Mesendoderm (in vitro differentiated cells): ENCODE results near the gene RALGAPA1.

Experiments
- DNase-seq: peaks from one replicate; pipeline ENCODE4 v3.0.0; 2013
- H2AK5ac ChIP-seq: 2 replicates; pipeline ENCODE4 v1.6.1; 2013; ENCODE audit warnings: low read length, inconsistent platforms
- H2BK120ac ChIP-seq: 2 replicates; pipeline ENCODE4 v1.6.1; 2013; ENCODE audit warnings: low read depth, mild to moderate bottlenecking, low read length, moderate library complexity, mixed read lengths
- H2BK15ac ChIP-seq: replicated peaks from 2 replicates; pipeline ENCODE4 v1.6.1; 2013; ENCODE audit warnings: low read depth, mild to moderate bottlenecking, moderate library complexity
- H2BK5ac ChIP-seq: 2 replicates; pipeline ENCODE4 v1.6.1; 2013; ENCODE audit warnings: low read length, inconsistent platforms
- H3K18ac ChIP-seq: 2 replicates; pipeline ENCODE4 v1.6.1; 2013; ENCODE audit warnings: mild to moderate bottlenecking, low read length, mixed read lengths
- H3K23ac ChIP-seq: one replicate; pipeline ENCODE4 v1.6.1; 2013; ENCODE audit warnings: low read length
- H3K27ac ChIP-seq: 2 replicates; pipeline ENCODE4 v1.5.1; 2013; ENCODE audit warnings: low read depth, mild to moderate bottlenecking, inconsistent platforms, low read length, moderate library complexity
- H3K27me3 ChIP-seq: 2 replicates; pipeline ENCODE4 v1.6.1; 2013; ENCODE audit warnings: low read length, control low read depth, mild to moderate bottlenecking, inconsistent platforms; ENCODE audit not compliant: insufficient read depth, poor library complexity
- H3K36me3 ChIP-seq: 2 replicates; pipeline ENCODE4 v1.6.1; 2013; ENCODE audit warnings: low read length, inconsistent platforms; ENCODE audit not compliant: control insufficient read depth, insufficient read depth
- H3K4ac ChIP-seq: one replicate; pipeline ENCODE4 v1.6.1; 2013; ENCODE audit warnings: low read depth, mild to moderate bottlenecking, low read length, moderate library complexity
- H3K4me1 ChIP-seq: 2 replicates; pipeline ENCODE4 v1.6.1; 2013; ENCODE audit warnings: low read depth, low read length, inconsistent platforms; ENCODE audit not compliant: control insufficient read depth
- H3K4me2 ChIP-seq: 2 replicates; pipeline ENCODE4 v1.6.1; 2013; ENCODE audit warnings: low read length
- H3K4me3 ChIP-seq: 2 replicates; pipeline ENCODE4 v1.5.1; 2013; ENCODE audit warnings: mild to moderate bottlenecking, low read length
- H3K56ac ChIP-seq: one replicate; pipeline ENCODE4 v1.6.1; 2013; ENCODE audit warnings: low read length
- H3K79me1 ChIP-seq: 2 replicates; pipeline ENCODE4 v1.6.1; 2013; ENCODE audit warnings: low read length, inconsistent platforms
- H3K79me2 ChIP-seq: 2 replicates; pipeline ENCODE4 v1.6.1; 2013; ENCODE audit warnings: mild to moderate bottlenecking, low read length; ENCODE audit not compliant: control insufficient read depth, insufficient read depth
- H3K9ac ChIP-seq: 2 replicates; pipeline ENCODE4 v1.6.1; 2013; ENCODE audit warnings: low read length, inconsistent platforms
- H4K5ac ChIP-seq: one replicate; pipeline ENCODE4 v1.6.1; 2013; ENCODE audit warnings: low read length
- H4K8ac ChIP-seq: one replicate; pipeline ENCODE4 v1.6.1; 2013; ENCODE audit warnings: low read depth, mild to moderate bottlenecking, control low read depth, low read length, moderate library complexity
- WGBS: extraction: QIAGEN DNeasy Blood & Tissue Kit; methylation state at CpG from one replicate; pipeline ENCODE4 v1.1.7; 2013; ENCODE audit warnings: low lambda C conversion rate, missing lambda C conversion rate; ENCODE audit not compliant: insufficient coverage; ENCODE audit errors: extremely low coverage; 5-methylcytosine and 5-hydroxymethylcytosine counted together

The RALGAPA1 gene

GRCh38 chr14:35835208-35835982 is 26.3 kb upstream of the RALGAPA1 start:
- H3K27me3 ChIP-seq: no peaks in the 10 kb centered on the region
- H3K4me1 ChIP-seq: no peaks in the 10 kb centered on the region
- no peak overlapping the region for H3K4me2 ChIP-seq
- no peak overlapping the region for H2BK5ac ChIP-seq
- no peaks in the 10 kb centered on the region for H3K79me1 ChIP-seq
- H2AK5ac ChIP-seq: no peak overlapping the region
- H3K27ac ChIP-seq: no peak overlapping the region
- H3K36me3 ChIP-seq: no peaks in the 10 kb centered on the region
- H3K23ac ChIP-seq: no peak overlapping the region
- no peak overlapping the region for H3K56ac ChIP-seq
- DNase-seq: no peak
- no peaks in the 10 kb centered on the region for H3K79me2 ChIP-seq
- H3K9ac ChIP-seq: no peak overlapping the region
- no peak overlapping the region for H4K8ac ChIP-seq
- no peak overlapping the region for H2BK120ac ChIP-seq
- H3K4ac ChIP-seq: no peak overlapping the region
- no peak overlapping the region for H3K18ac ChIP-seq
- no peak overlapping the region for H4K5ac ChIP-seq
- 100% methylated on average over 1 of the region's 5 CpGs for WGBS
- H2BK15ac ChIP-seq: no peak overlapping the region
- H3K4me3 ChIP-seq: no peak overlapping the region

DNA sequence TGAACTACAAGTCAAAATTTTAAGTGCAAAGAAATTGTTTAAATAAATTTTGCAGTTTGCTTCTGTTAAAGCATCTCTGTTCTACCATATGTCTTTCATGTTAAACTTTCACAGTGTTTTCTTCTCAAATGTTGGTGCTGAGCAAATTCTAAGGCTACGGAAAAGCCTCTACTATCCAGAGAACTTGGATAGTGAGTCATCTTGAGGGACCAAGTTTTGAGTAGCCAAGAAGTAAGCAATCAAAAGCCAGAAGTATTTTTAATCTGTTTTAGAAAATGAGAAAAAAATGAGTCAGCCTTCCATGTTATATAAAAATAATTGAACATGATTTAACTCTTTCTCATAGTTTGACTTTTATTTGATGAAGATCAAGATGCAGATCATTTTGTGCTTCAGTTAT is 20.4 kb upstream of the RALGAPA1 start:
- H2BK120ac ChIP-seq: no peak overlapping the region
- H3K4me1 ChIP-seq: peaks cover 3% of the 10 kb centered on the region
- H3K36me3 ChIP-seq: no peaks in the 10 kb centered on the region
- no peak overlapping the region for H2BK5ac ChIP-seq
- H3K4ac ChIP-seq: no peak overlapping the region
- no peak overlapping the region for H4K8ac ChIP-seq
- H2BK15ac ChIP-seq: no peak overlapping the region
- DNase-seq: no peak
- no peak overlapping the region for H3K4me2 ChIP-seq
- no peak overlapping the region for H2AK5ac ChIP-seq
- no peak overlapping the region for H3K56ac ChIP-seq
- H3K23ac ChIP-seq: no peak overlapping the region
- no peaks in the 10 kb centered on the region for H3K27me3 ChIP-seq
- WGBS: no CpG with 5 or more reads among the region's 1 CpG
- H4K5ac ChIP-seq: no peak overlapping the region
- H3K4me3 ChIP-seq: no peak overlapping the region
- H3K18ac ChIP-seq: no peak overlapping the region
- no peak overlapping the region for H3K9ac ChIP-seq
- peaks cover 6% of the 10 kb centered on the region for H3K79me1 ChIP-seq
- H3K27ac ChIP-seq: no peak overlapping the region
- peaks cover 3% of the 10 kb centered on the region for H3K79me2 ChIP-seq

GRCh38 chr14:35827678-35828472 is 18.8 kb upstream of the RALGAPA1 start:
- Histone ChIP-seq H3K4me2 (peak overlapping the region; percentile 14), H3K79me2 (peaks cover 3% of the 10 kb centered on the region), H3K23ac (no peak overlapping the region), H2BK120ac (peak overlapping the region; percentile 21), H4K8ac (no peak overlapping the region), H3K27ac (no peak overlapping the region), H4K5ac (no peak overlapping the region), H3K18ac (no peak overlapping the region), H2BK15ac (no peak overlapping the region), H3K4ac (no peak overlapping the region), H3K9ac (peak overlapping the region; percentile 83), H3K36me3 (no peaks in the 10 kb centered on the region), H3K79me1 (peaks cover 6% of the 10 kb centered on the region), H3K27me3 (no peaks in the 10 kb centered on the region), H2AK5ac (no peak overlapping the region), H2BK5ac (no peak overlapping the region), H3K56ac (no peak overlapping the region), H3K4me1 (peaks cover 3% of the 10 kb centered on the region), H3K4me3 (no peak overlapping the region)
- no CpG with 5 or more reads among the region's 11 CpGs for WGBS
- no peak for DNase-seq

GRCh38 chr14:35826952-35827416 is 17.9 kb upstream of the RALGAPA1 start:
- no peak for DNase-seq
- Histone ChIP-seq H3K27ac (peak overlapping the region; percentile 39), H3K36me3 (no peaks in the 10 kb centered on the region), H2BK5ac (no peak overlapping the region), H3K9ac (peak overlapping the region; percentile 83), H2BK15ac (no peak overlapping the region), H3K4ac (no peak overlapping the region), H4K8ac (no peak overlapping the region), H2AK5ac (no peak overlapping the region), H3K23ac (no peak overlapping the region), H2BK120ac (no peak overlapping the region), H3K4me3 (peak overlapping the region; percentile 87), H3K56ac (peak overlapping the region; percentile 88), H4K5ac (no peak overlapping the region), H3K79me1 (peaks cover 6% of the 10 kb centered on the region), H3K4me1 (peaks cover 3% of the 10 kb centered on the region), H3K18ac (peak overlapping the region; percentile 3), H3K4me2 (peak overlapping the region; percentile 72), H3K27me3 (no peaks in the 10 kb centered on the region), H3K79me2 (peaks cover 3% of the 10 kb centered on the region)
- WGBS: no CpG with 5 or more reads among the region's 11 CpGs

GRCh38 chr14:35826218-35826951 is 17.3 kb upstream of the RALGAPA1 start, which contains the start of gene BRMS1L:
BRMS1L (plus strand) TSS chr14:35826338; CDS start chr14:35826517, 179 bp downstream.
- H3K4me3 ChIP-seq: peak within 1 kb of the TSS; percentile 91
- H4K5ac ChIP-seq: no peak within 1 kb of the TSS
- H4K8ac ChIP-seq: no peak within 1 kb of the TSS
- H3K4me1 ChIP-seq: peaks cover 3% of the 10 kb centered on the region
- H3K4ac ChIP-seq: no peak within 1 kb of the TSS
- peak within 1 kb of the TSS; percentile 96 for H3K56ac ChIP-seq
- no CpG with 5 or more reads among the region's 70 CpGs for WGBS
- no peaks in the 10 kb centered on the region for H3K27me3 ChIP-seq
- peaks cover 3% of the 10 kb centered on the region for H3K79me2 ChIP-seq
- H3K36me3 ChIP-seq: no peaks in the 10 kb centered on the region
- DNase-seq: peak; percentile 99
- H3K18ac ChIP-seq: peak within 1 kb of the TSS; percentile 3
- H2BK120ac ChIP-seq: no peak within 1 kb of the TSS
- H3K27ac ChIP-seq: peak within 1 kb of the TSS; percentile 65
- H2BK5ac ChIP-seq: peak within 1 kb of the TSS; percentile 72
- peak within 1 kb of the TSS; percentile 85 for H3K9ac ChIP-seq
- no peak within 1 kb of the TSS for H2BK15ac ChIP-seq
- peak within 1 kb of the TSS; percentile 95 for H3K4me2 ChIP-seq
- peak within 1 kb of the TSS; percentile 83 for H3K23ac ChIP-seq
- H2AK5ac ChIP-seq: no peak within 1 kb of the TSS
- peaks cover 6% of the 10 kb centered on the region for H3K79me1 ChIP-seq
